GM06990 (cell line): ENCODE results near the gene PDE6A.

ENCODE experiments used
- DNase-seq: peaks from one replicate; pipeline ENCODE4 v3.0.0-alpha.2; 2011; ENCODE audit not compliant: insufficient read length; ENCODE audit errors: extremely low read depth
- H3K27me3 ChIP-seq: replicated peaks from 2 replicates; pipeline ENCODE4 v1.6.0; 2011; ENCODE audit warnings: low read length; ENCODE audit not compliant: control insufficient read depth, insufficient read depth
- H3K36me3 ChIP-seq: 2 replicates; pipeline ENCODE4 v1.5.1; 2011; ENCODE audit warnings: low read length; ENCODE audit not compliant: control insufficient read depth, insufficient read depth
- H3K4me3 ChIP-seq: replicated peaks from 2 replicates; pipeline ENCODE4 v1.5.1; 2011; ENCODE audit warnings: low read depth, mild to moderate bottlenecking, control low read depth, low read length
- CTCF ChIP-seq: IDR thresholded peaks from 2 replicates; pipeline ENCODE4 v1.5.1; 2011; ENCODE audit warnings: low read length, control low read depth, mild to moderate bottlenecking, inconsistent platforms; ENCODE audit not compliant: insufficient read depth, poor library complexity, severe bottlenecking

The PDE6A gene

GRCh38 chr5:149849966-149850910, 94.4 kb downstream of the PDE6A start:
- DNase-seq = no peak
- H3K36me3 ChIP-seq = peaks cover 19% of the 10 kb centered on the region
- no peaks in the 10 kb centered on the region for H3K27me3 ChIP-seq
- no peak for TF ChIP-seq CTCF
- H3K4me3 ChIP-seq = no peak overlapping the region

- no peak overlapping the region for H3K4me3 ChIP-seq
- no peak for DNase-seq
- no peak for TF ChIP-seq CTCF
- no peaks in the 10 kb centered on the region for H3K27me3 ChIP-seq
- H3K36me3 ChIP-seq = peaks cover 22% of the 10 kb centered on the region
Observed at GRCh38 chr5:149849280-149849965, 95.2 kb downstream of the PDE6A start.

GRCh38 chr5:149847611-149848010, 97.0 kb downstream of the PDE6A start:
- TF ChIP-seq CTCF = no peak
- peaks cover 21% of the 10 kb centered on the region for H3K36me3 ChIP-seq
- no peaks in the 10 kb centered on the region for H3K27me3 ChIP-seq
- no peak overlapping the region for H3K4me3 ChIP-seq
- no peak for DNase-seq

GRCh38 chr5:149846021-149846420, 98.6 kb downstream of the PDE6A start:
- Histone ChIP-seq H3K36me3 (peaks cover 29% of the 10 kb centered on the region), H3K27me3 (no peaks in the 10 kb centered on the region), H3K4me3 (no peak overlapping the region)
- no peak for TF ChIP-seq CTCF
- no peak for DNase-seq

- Histone ChIP-seq H3K4me3 (no peak overlapping the region), H3K36me3 (peaks cover 31% of the 10 kb centered on the region), H3K27me3 (no peaks in the 10 kb centered on the region)
- TF ChIP-seq CTCF = no peak
- DNase-seq = no peak
Observed at GRCh38 chr5:149845601-149846000, 99.0 kb downstream of the PDE6A start.
